ENCODE data around the gene SEPTIN10.
A peak's percentile ranks its signal among the peaks of the same experiment; 100 is the strongest.
"Not testable (repeated sequence)": the region's sequence is repeated elsewhere in the genome, so short reads cannot be mapped to it uniquely, and the experiment has no call there.

Gene SEPTIN10

DNA sequence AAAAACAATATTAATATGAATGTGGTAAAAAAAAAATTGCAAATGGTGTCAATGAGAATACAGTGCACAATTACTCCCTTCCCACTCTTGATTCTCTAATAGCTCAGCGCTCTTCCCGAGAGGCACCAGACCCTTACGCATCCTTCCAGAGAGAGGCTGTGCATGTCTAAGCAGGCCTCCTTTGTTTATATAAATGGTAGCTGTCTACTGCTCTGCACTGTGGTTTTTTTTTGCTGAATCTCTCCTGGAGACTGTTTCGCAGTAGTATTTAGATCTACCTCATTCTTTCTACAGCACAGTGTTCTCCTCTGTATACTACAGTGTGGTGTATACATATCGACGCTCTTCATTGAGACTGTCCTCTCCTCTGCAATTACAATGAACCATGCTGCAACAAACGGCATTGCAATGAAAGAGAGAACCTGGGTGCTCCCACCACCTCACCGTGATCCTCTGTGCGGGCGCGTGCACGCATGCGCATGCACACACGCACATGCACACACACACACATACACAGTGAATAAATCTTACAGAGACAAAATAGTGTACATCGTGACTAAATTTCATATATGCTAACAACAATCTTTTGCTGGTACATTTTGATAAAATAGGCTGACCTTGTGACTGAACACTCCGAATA, 19.4 kb downstream of the SEPTIN10 start:
- H3K4me3 ChIP-seq (ENCODE audit: low read depth, low read length) = no peak overlapping the region
- no peak for DNase-seq (ENCODE audit: low read depth)

DNA sequence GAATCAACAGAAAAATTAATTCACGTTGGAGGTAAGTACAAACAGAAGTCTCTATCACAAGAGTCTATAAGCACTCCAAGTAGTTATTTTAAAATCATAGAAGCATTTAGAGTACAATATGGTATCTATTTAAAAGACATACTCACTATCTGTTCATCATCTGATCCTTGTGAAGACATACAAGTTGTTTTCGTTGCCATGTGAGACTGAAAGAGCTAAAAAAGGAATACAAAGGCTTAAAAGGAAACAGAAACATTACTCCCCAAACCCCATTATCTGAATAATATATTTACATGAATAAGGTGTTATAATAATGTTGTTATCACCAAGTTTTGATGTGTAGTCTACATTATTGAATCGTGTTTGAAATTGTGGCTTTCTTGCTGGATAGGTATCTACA, 20.9 kb downstream of the SEPTIN10 start:
- H3K4me3 ChIP-seq (ENCODE audit: low read depth, low read length) = no peak overlapping the region
- peak; percentile 36 for DNase-seq (ENCODE audit: low read depth)
- TF ChIP-seq, protein P1, sequence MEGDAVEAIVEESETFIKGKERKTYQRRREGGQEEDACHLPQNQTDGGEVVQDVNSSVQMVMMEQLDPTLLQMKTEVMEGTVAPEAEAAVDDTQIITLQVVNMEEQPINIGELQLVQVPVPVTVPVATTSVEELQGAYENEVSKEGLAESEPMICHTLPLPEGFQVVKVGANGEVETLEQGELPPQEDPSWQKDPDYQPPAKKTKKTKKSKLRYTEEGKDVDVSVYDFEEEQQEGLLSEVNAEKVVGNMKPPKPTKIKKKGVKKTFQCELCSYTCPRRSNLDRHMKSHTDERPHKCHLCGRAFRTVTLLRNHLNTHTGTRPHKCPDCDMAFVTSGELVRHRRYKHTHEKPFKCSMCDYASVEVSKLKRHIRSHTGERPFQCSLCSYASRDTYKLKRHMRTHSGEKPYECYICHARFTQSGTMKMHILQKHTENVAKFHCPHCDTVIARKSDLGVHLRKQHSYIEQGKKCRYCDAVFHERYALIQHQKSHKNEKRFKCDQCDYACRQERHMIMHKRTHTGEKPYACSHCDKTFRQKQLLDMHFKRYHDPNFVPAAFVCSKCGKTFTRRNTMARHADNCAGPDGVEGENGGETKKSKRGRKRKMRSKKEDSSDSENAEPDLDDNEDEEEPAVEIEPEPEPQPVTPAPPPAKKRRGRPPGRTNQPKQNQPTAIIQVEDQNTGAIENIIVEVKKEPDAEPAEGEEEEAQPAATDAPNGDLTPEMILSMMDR (IDR thresholded peaks at IDR 0.05; ENCODE audit: insufficient read depth, low read depth, low read length, missing control alignments) = no peak

More for the DNA sequence above, 19.4 kb downstream of the SEPTIN10 start:
- TF ChIP-seq, protein P1 (IDR thresholded peaks at IDR 0.05; ENCODE audit: insufficient read depth, low read depth, low read length, missing control alignments) = no peak

DNA sequence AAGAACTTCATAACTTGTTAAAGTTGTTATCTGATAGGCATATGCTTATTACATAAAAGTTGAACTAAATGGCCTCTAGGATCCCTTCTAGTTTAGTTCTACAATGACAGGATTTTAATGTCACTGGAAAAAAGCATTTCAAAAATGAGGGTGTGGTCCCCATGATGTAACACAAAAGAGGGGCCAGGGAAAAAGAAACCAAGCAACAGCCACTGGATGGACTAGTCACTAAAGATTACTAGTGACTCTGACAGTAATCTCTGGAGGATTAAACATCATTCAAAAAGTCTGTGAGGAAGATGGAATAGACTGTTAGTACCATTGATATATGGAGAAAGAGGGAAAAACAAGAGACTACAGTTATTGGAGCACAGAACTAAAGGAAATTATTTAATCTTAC, 22.6 kb downstream of the SEPTIN10 start:
- no peak overlapping the region for H3K4me3 ChIP-seq (ENCODE audit: low read depth, low read length)
- DNase-seq (ENCODE audit: low read depth) = no peak
- TF ChIP-seq, protein P1 (IDR thresholded peaks at IDR 0.05; ENCODE audit: insufficient read depth, low read depth, low read length, missing control alignments) = no peak

DNA sequence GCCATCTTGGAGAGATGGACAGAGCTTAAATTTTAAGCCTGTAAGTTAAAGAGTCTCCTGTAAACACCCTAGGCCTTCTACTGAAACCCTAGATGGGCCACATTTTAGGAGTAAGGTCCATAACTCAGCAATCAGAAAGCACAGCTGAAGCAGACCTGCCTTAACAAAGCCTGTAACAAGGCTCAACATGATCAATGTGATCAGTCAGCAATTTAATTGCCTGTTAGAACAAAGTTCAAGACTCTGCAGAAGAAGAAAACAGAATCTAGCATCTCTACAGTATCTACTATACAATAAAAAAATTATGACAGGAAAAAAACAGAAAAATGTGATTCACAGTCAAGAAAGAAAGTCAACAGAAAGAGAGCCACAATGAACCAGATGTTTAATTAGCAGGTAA, 27.1 kb downstream of the SEPTIN10 start:
- H3K4me3 ChIP-seq (ENCODE audit: low read depth, low read length) = no peak overlapping the region
- TF ChIP-seq, protein P1 (IDR thresholded peaks at IDR 0.05; ENCODE audit: insufficient read depth, low read depth, low read length, missing control alignments) = no peak
- no peak for DNase-seq (ENCODE audit: low read depth)

DNA sequence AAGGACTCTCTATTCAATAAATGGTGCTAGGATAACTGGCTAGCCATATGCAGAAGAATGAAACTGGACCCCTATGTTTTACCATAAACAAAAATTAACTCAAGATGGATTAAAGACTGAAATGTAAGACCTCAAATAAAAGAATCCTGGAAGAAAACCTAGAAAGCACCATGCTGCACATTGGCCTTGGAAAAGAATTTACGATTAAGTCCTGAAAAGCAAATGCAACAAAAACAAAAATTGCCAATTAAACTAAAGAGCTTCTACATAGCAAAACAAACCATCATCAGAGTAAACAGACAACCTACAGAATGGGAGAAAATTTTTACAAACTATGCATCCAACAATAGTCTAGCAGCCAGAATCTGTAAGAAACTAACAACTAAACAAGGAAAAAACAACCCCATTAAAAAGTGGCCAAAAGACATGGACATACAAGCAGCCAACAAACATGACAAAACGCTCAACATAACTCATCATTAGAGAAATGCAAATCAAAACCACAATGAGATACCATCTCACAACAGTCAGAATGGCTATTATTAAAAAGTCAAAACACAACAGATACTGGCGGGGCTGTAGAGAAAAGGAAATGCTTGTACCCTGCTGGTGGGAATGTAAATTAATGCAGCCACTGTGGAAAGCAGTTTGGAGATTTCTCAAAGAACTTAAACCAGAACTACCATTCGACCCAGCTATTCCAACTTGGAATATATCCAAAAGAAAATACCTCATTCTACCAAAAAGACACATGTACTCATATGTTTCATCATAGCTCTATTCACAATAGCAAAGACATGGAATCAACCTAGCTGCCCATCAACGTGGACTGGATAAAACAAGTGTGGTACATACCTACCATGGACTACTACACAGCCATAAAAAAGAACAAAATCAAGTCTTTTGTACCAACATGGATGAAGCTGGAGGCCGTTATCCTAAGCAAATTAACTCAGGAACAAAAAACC, 30.6 kb downstream of the SEPTIN10 start:
- no peak overlapping the region for H3K4me3 ChIP-seq (ENCODE audit: low read depth, low read length)
- TF ChIP-seq, protein P1 (IDR thresholded peaks at IDR 0.05; ENCODE audit: insufficient read depth, low read depth, low read length, missing control alignments) = no peak
- peak; percentile 78 for DNase-seq (ENCODE audit: low read depth)

DNA sequence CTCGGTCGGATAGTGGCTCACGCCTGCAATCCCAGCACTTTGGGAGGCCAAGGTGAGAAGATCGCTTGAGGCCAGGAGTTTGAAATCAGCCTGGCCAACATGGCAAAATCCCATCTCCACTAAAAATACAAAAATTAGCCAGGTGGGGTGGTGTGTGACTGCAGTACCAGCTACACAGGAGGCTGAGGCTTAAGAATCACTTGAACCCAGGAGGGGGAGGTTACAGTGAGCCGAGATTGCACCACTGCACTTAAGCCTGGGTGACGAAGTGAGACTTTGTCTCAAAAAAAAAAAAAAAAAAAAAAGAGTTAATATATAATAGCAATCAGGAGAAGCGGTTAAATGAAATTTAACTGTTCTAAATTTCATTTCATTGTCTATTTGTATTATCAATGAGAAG, 36.1 kb downstream of the SEPTIN10 start:
- not testable (repeated sequence) for DNase-seq (ENCODE audit: low read depth); H3K4me3 ChIP-seq (ENCODE audit: low read depth, low read length)

DNA sequence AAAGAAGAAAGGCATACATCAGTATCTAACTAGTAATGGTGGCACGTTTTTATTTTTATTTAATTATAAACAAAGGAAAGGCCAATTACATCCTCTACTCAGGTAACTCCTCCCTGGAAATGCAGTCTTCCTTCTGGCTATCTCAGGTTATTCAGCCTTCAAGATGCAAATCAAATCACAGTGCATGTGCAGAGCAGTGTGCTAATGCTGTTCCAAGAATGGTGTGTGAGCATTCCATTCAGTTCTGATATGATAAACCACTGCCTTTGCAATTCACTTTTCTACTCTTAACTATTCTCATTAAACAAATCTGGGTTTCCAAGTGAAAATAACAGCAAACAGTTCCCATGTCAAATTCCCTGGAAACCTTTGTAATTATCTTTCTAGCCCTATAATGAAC, 38.4 kb downstream of the SEPTIN10 start:
- no peak overlapping the region for H3K4me3 ChIP-seq (ENCODE audit: low read depth, low read length)
- TF ChIP-seq, protein P1 (IDR thresholded peaks at IDR 0.05; ENCODE audit: insufficient read depth, low read depth, low read length, missing control alignments) = no peak
- DNase-seq (ENCODE audit: low read depth) = no peak
